WTC11 (cell line): ENCODE measurements around the gene ARL4A. TPM values are rescaled to one million over a fixed set of nuclear protein-coding genes. Genes with fewer than 3 reads are reported as not detected.

Experiments
- ATAC-seq: fragments of 200-7000 bp; cut with Tn5 transposase; 2 replicates; pipeline ENCODE4 v1.10.0; 2021; ENCODE audit warnings: mild to moderate bottlenecking, moderate library complexity
- CTCF ChIA-PET: fragments of 300-600 bp; sonication (Branson Sonifier 250); formaldehyde crosslinking; loops from one replicate; lab custom pipeline; 2021; ENCODE audit warnings: antibody characterized with exemption; lab: Charles Lee
- POLR2A ChIA-PET: fragments of 350-600 bp; sonication (Branson Sonifier 250); formaldehyde crosslinking; loops from one replicate; lab custom pipeline; 2021; ENCODE audit warnings: antibody characterized with exemption; lab: Charles Lee
- DNase-seq: peaks from one replicate; pipeline ENCODE4 v3.0.0; 2021; ENCODE audit warnings: low spot score
- H3K27ac Mint-ChIP-seq: 2 replicates; pipeline ENCODE4 v1.8.0; 2021; ENCODE audit warnings: mixed read lengths
- H3K27me3 Mint-ChIP-seq: 2 replicates; pipeline ENCODE4 v1.8.0; 2021; ENCODE audit warnings: low read depth, mild to moderate bottlenecking, moderate library complexity, mixed read lengths
- H3K36me3 Mint-ChIP-seq: 2 replicates; pipeline ENCODE4 v1.8.0; 2021; ENCODE audit warnings: mixed read lengths
- H3K4me1 Mint-ChIP-seq: 2 replicates; pipeline ENCODE4 v1.8.0; 2022; ENCODE audit warnings: mixed read lengths
- H3K4me3 Mint-ChIP-seq: 2 replicates; pipeline ENCODE4 v1.8.0; 2021; ENCODE audit warnings: mild to moderate bottlenecking, moderate library complexity, mixed read lengths
- H3K9me3 Mint-ChIP-seq: 2 replicates; pipeline ENCODE4 v1.8.0; 2021; ENCODE audit warnings: mixed read lengths
- FOXK1 ChIP-seq: sonication (generic); formaldehyde crosslinking; IDR thresholded peaks from 2 replicates; pipeline ENCODE4 v1.8.0; 2022; ENCODE audit warnings: mild to moderate bottlenecking, moderate library complexity, missing genetic modification reagents
- FOXP4 ChIP-seq: sonication (generic); formaldehyde crosslinking; IDR thresholded peaks from 2 replicates; pipeline ENCODE4 v1.8.0; 2022; ENCODE audit warnings: mild to moderate bottlenecking, missing genetic modification reagents
- GABPB1 ChIP-seq: sonication (generic); formaldehyde crosslinking; IDR thresholded peaks from 2 replicates; pipeline ENCODE4 v1.8.1; 2023; ENCODE audit warnings: mild to moderate bottlenecking, missing genetic modification reagents
- TEAD1 ChIP-seq: sonication (generic); formaldehyde crosslinking; IDR thresholded peaks from 2 replicates; pipeline ENCODE4 v1.8.0; 2022; ENCODE audit warnings: mild to moderate bottlenecking, missing genetic modification reagents
- ZBTB43 ChIP-seq: sonication (generic); formaldehyde crosslinking; IDR thresholded peaks from 2 replicates; pipeline ENCODE4 v1.8.1; 2023; ENCODE audit warnings: mild to moderate bottlenecking, missing genetic modification reagents
- total RNA-seq: library from RNA; stranded (reverse); gene quantifications from 3 replicates; pipeline ENCODE4 v1.2.3, GENCODE V29; 2021
- TF ChIP-seq, protein P1 (sequence below): fragments of 250-450 bp; sonication (Bioruptor Pico); IDR thresholded peaks from 2 replicates; pipeline ENCODE4 v2.1.2; 2022; ENCODE audit warnings: mild to moderate bottlenecking, moderate library complexity
- TF ChIP-seq, protein P2 (sequence below): sonication (generic); formaldehyde crosslinking; IDR thresholded peaks from 2 replicates; pipeline ENCODE4 v1.8.1; 2022; ENCODE audit warnings: missing genetic modification reagents, borderline replicate concordance

The ARL4A gene
- total RNA-seq, 1 experiment from 2014 or later, result 25.4 TPM

- ATAC-seq (no peak), DNase-seq (no peak)
- H3K27me3 Mint-ChIP-seq, result no peaks in the 10 kb centered on the region; the same call in 1 of the 2 replicates
- H3K27ac Mint-ChIP-seq, result peak overlapping the region; percentile 51
- TF ChIP-seq, protein P1, sequence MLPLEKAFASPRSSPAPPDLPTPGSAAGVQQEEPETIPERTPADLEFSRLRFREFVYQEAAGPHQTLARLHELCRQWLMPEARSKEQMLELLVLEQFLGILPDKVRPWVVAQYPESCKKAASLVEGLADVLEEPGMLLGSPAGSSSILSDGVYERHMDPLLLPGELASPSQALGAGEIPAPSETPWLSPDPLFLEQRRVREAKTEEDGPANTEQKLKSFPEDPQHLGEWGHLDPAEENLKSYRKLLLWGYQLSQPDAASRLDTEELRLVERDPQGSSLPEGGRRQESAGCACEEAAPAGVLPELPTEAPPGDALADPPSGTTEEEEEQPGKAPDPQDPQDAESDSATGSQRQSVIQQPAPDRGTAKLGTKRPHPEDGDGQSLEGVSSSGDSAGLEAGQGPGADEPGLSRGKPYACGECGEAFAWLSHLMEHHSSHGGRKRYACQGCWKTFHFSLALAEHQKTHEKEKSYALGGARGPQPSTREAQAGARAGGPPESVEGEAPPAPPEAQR (CRISPR knock-in tag), result no peak
- TF ChIP-seq ZBTB43, result no peak
- POLR2A ChIA-PET, result no interaction called here
- H3K4me1 Mint-ChIP-seq, result peaks cover 61% of the 10 kb centered on the region
- CTCF ChIA-PET, result no interaction called here
- H3K4me3 Mint-ChIP-seq, result no peak overlapping the region
- no peaks in the 10 kb centered on the region for H3K9me3 Mint-ChIP-seq
- H3K36me3 Mint-ChIP-seq, result no peaks in the 10 kb centered on the region
These were observed 26.4 kb downstream of the ARL4A start for GRCh38 chr7:12713625-12714378.

GRCh38 chr7:12714379-12714737, 26.9 kb downstream of the ARL4A start:
- no peak for ATAC-seq

GRCh38 chr7:12715372-12716133, 28.1 kb downstream of the ARL4A start:
- H3K4me1 Mint-ChIP-seq, result peaks cover 71% of the 10 kb centered on the region
- ChIA-PET CTCF (interaction anchor here (0.9 to 2.8 kb wide), 7 partner anchors 10 to 401 kb away, joined by 3 to 36 read pairs (median 3); partner anchors contain the start of gene ARL4A), POLR2A (interaction anchor here (0.6 to 1.1 kb wide), 3 partner anchors 14 to 644 kb away, joined by 4 to 6 read pairs (median 4); partner anchors contain the start of gene ARL4A)
- no peaks in the 10 kb centered on the region for H3K9me3 Mint-ChIP-seq
- H3K36me3 Mint-ChIP-seq, result no peaks in the 10 kb centered on the region
- H3K4me3 Mint-ChIP-seq, result peak overlapping the region; percentile 56
- ATAC-seq, result peak; percentile 95
- DNase-seq, result peak; percentile 26
- peak overlapping the region; percentile 90 for H3K27ac Mint-ChIP-seq
- H3K27me3 Mint-ChIP-seq, result no peaks in the 10 kb centered on the region; the same call in 1 of the 2 replicates
- peak; percentile 37; the same call in 1 of the 2 replicates for TF ChIP-seq TEAD1
- TF ChIP-seq FOXK1 (CRISPR knock-in tag), result no peak
- TF ChIP-seq FOXP4, result peak; percentile 39; the same call in 1 of the 2 replicates
- TF ChIP-seq GABPB1 (CRISPR knock-in tag), result peak; percentile 77; the same call in 1 of the 2 replicates

More at GRCh38 chr7:12714379-12714737, 26.9 kb downstream of the ARL4A start:
- ChIA-PET CTCF (no interaction called here), POLR2A (no interaction called here)
- no peak overlapping the region for H3K4me3 Mint-ChIP-seq
- no peak for DNase-seq
- peak overlapping the region; percentile 80; the same call in 1 of the 2 replicates for H3K27ac Mint-ChIP-seq
- H3K27me3 Mint-ChIP-seq, result no peaks in the 10 kb centered on the region; the same call in 1 of the 2 replicates
- H3K9me3 Mint-ChIP-seq, result no peaks in the 10 kb centered on the region
- no peak for TF ChIP-seq FOXP4
- TF ChIP-seq ZBTB43, result no peak
- TF ChIP-seq, protein P2, sequence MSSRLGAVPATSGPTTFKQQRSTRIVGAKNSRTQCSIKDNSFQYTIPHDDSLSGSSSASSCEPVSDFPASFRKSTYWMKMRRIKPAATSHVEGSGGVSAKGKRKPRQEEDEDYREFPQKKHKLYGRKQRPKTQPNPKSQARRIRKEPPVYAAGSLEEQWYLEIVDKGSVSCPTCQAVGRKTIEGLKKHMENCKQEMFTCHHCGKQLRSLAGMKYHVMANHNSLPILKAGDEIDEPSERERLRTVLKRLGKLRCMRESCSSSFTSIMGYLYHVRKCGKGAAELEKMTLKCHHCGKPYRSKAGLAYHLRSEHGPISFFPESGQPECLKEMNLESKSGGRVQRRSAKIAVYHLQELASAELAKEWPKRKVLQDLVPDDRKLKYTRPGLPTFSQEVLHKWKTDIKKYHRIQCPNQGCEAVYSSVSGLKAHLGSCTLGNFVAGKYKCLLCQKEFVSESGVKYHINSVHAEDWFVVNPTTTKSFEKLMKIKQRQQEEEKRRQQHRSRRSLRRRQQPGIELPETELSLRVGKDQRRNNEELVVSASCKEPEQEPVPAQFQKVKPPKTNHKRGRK (CRISPR knock-in tag), result no peak
- TF ChIP-seq, all 79 proteins: peak for 0
- peaks cover 65% of the 10 kb centered on the region for H3K4me1 Mint-ChIP-seq
- H3K36me3 Mint-ChIP-seq, result no peaks in the 10 kb centered on the region
